NT2/D1 (cell line): ENCODE measurements around the gene CTSH.

Experiments used
- SUZ12 ChIP-seq: IDR thresholded peaks from 2 replicates; pipeline ENCODE4 v1.6.1; 2011; ENCODE audit not compliant: insufficient read length, insufficient read depth; ENCODE audit errors: extremely low read depth
- YY1 ChIP-seq: IDR thresholded peaks from 2 replicates; pipeline ENCODE4 v1.6.1; 2011; ENCODE audit not compliant: insufficient read length, insufficient read depth
- ZNF274 ChIP-seq: IDR thresholded peaks from 2 replicates; pipeline ENCODE4 v1.6.1; 2011; ENCODE audit warnings: mild to moderate bottlenecking, low read depth, low read length

- TF ChIP-seq ZNF274 (no peak), YY1 (no peak), SUZ12 (no peak)
Measured at GRCh38 chr15:78873793-78874765, 70.8 kb downstream of the CTSH start.
